ENCODE results near the gene CACNA1B. TPM values are rescaled to one million over a fixed set of nuclear protein-coding genes. Genes with fewer than 3 reads are reported as not detected.
"Not testable (repeated sequence)": the region's sequence is repeated elsewhere in the genome, so short reads cannot be mapped to it uniquely, and the experiment has no call there.

The CACNA1B gene
- total RNA-seq, 1 donor from 2014 or later, result under 0.01 TPM

DNA sequence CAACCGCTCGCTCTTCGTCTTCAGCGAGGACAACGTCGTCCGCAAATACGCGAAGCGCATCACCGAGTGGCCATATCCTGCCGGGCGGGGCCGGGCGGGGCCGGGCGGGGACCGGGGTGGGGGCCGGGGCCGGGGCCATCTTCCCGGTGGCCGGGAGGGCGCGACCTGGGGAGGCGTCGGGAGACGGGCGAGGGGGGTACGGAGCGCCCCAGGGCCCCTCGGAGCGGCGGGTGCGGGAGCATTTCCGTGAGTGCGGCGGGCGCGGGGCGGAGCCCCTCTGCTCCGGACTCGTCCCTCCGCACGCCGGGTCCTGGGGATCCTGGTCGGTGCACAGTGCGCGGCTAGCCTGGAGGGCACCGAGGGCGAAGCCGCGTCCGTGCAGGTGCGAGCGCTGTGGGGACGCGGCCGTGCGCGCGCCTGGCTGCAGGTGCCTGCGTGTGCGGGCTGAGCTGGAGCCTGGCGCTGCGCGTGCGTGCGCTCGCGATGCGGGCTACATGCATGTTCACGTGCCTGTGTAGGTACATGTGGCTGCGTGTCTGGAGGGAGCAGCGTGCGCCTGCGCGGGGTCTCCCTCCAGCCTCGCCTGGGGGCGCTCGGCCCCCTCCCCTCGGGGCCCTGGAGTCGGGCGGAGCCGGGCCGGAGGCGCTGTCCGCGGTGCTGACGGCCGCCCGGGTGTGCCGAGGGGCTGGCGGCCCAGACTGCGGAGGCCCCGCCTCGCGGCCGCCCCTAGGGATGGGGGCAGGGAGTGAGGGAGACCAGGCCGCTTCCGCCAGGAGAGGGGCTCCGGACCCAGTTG is 762 bp downstream of the CACNA1B start:
- Histone ChIP-seq H3K36me3 (ENCODE audit: control insufficient read depth in 3 of 3, insufficient read depth in 3 of 3, low read length in 3 of 3) (no peaks in the 10 kb centered on the region), H3K27me3 (ENCODE audit: control insufficient read depth in 3 of 3, insufficient read depth in 3 of 3, low read length in 3 of 3) (peaks cover 43 to 58% (median 49%) of the 10 kb centered on the region in 3 donors), H3K9ac (ENCODE audit: low read depth in 1 of 3, low read length in 3 of 3) (no peak overlapping the region), H3K27ac (ENCODE audit: low read depth, low read length) (no peak overlapping the region), H3K9me3 (ENCODE audit: control insufficient read depth in 3 of 3, low read length in 3 of 3) (peaks cover 0 to 3% (median 0%) of the 10 kb centered on the region in 3 donors), H3K4me3 (ENCODE audit: low read length in 3 of 3) (peak overlapping the region in 1 of 3 donors; percentile 22), H3K4me1 (ENCODE audit: control insufficient read depth in 3 of 3, insufficient read depth in 3 of 3, low read length in 3 of 3) (peaks cover 0 to 4% (median 4%) of the 10 kb centered on the region in 3 donors)

GRCh38 chr9:137879052-137879451 is 1.5 kb downstream of the CACNA1B start:
- Histone ChIP-seq H3K4me3 (ENCODE audit: low read length in 3 of 3) (no peak overlapping the region), H3K27me3 (ENCODE audit: control insufficient read depth in 3 of 3, insufficient read depth in 3 of 3, low read length in 3 of 3) (peaks cover 43 to 58% (median 47%) of the 10 kb centered on the region in 3 donors), H3K9ac (ENCODE audit: low read depth in 1 of 3, low read length in 3 of 3) (no peak overlapping the region)

GRCh38 chr9:137879566-137880150 is 2.1 kb downstream of the CACNA1B start:
- no peak overlapping the region for H3K4me3 ChIP-seq (ENCODE audit: low read length in 3 of 3)
- H3K9me3 ChIP-seq (ENCODE audit: control insufficient read depth in 3 of 3, low read length in 3 of 3), result peaks cover 0 to 3% (median 0%) of the 10 kb centered on the region in 3 donors
- peaks cover 42 to 57% (median 46%) of the 10 kb centered on the region in 3 donors for H3K27me3 ChIP-seq (ENCODE audit: control insufficient read depth in 3 of 3, insufficient read depth in 3 of 3, low read length in 3 of 3)
- H3K27ac ChIP-seq (ENCODE audit: low read depth, low read length), result no peak overlapping the region
- H3K36me3 ChIP-seq (ENCODE audit: control insufficient read depth in 3 of 3, insufficient read depth in 3 of 3, low read length in 3 of 3), result no peaks in the 10 kb centered on the region
- H3K4me1 ChIP-seq (ENCODE audit: control insufficient read depth in 3 of 3, insufficient read depth in 3 of 3, low read length in 3 of 3), result peaks cover 0 to 4% (median 4%) of the 10 kb centered on the region in 3 donors
- no peak overlapping the region for H3K9ac ChIP-seq (ENCODE audit: low read depth in 1 of 3, low read length in 3 of 3)

More at GRCh38 chr9:137879052-137879451, 1.5 kb downstream of the CACNA1B start:
- Histone ChIP-seq H3K27ac (ENCODE audit: low read depth, low read length) (no peak overlapping the region), H3K4me1 (ENCODE audit: control insufficient read depth in 3 of 3, insufficient read depth in 3 of 3, low read length in 3 of 3) (peaks cover 0 to 4% (median 4%) of the 10 kb centered on the region in 3 donors), H3K9me3 (ENCODE audit: control insufficient read depth in 3 of 3, low read length in 3 of 3) (peaks cover 0 to 3% (median 0%) of the 10 kb centered on the region in 3 donors), H3K36me3 (ENCODE audit: control insufficient read depth in 3 of 3, insufficient read depth in 3 of 3, low read length in 3 of 3) (no peaks in the 10 kb centered on the region)

- Histone ChIP-seq H3K9ac (ENCODE audit: low read depth in 1 of 3, low read length in 3 of 3) (no peak overlapping the region), H3K4me1 (ENCODE audit: control insufficient read depth in 3 of 3, insufficient read depth in 3 of 3, low read length in 3 of 3) (peaks cover 0 to 4% (median 4%) of the 10 kb centered on the region in 3 donors), H3K27ac (ENCODE audit: low read depth, low read length) (no peak overlapping the region), H3K36me3 (ENCODE audit: control insufficient read depth in 3 of 3, insufficient read depth in 3 of 3, low read length in 3 of 3) (no peaks in the 10 kb centered on the region), H3K27me3 (ENCODE audit: control insufficient read depth in 3 of 3, insufficient read depth in 3 of 3, low read length in 3 of 3) (peaks cover 35 to 51% (median 46%) of the 10 kb centered on the region in 3 donors), H3K9me3 (ENCODE audit: control insufficient read depth in 3 of 3, low read length in 3 of 3) (peaks cover 0 to 3% (median 0%) of the 10 kb centered on the region in 3 donors), H3K4me3 (ENCODE audit: low read length in 3 of 3) (no peak overlapping the region)
These were observed 2.8 kb downstream of the CACNA1B start for GRCh38 chr9:137880160-137880975.

- H3K27me3 ChIP-seq (ENCODE audit: control insufficient read depth in 3 of 3, insufficient read depth in 3 of 3, low read length in 3 of 3), result peaks cover 29 to 44% (median 44%) of the 10 kb centered on the region in 3 donors
- no peak overlapping the region for H3K27ac ChIP-seq (ENCODE audit: low read depth, low read length)
- H3K4me3 ChIP-seq (ENCODE audit: low read length in 3 of 3), result no peak overlapping the region
- H3K9ac ChIP-seq (ENCODE audit: low read depth in 1 of 3, low read length in 3 of 3), result no peak overlapping the region
- H3K9me3 ChIP-seq (ENCODE audit: control insufficient read depth in 3 of 3, low read length in 3 of 3), result no peaks in the 10 kb centered on the region
- peaks cover 0 to 4% (median 4%) of the 10 kb centered on the region in 3 donors for H3K4me1 ChIP-seq (ENCODE audit: control insufficient read depth in 3 of 3, insufficient read depth in 3 of 3, low read length in 3 of 3)
- H3K36me3 ChIP-seq (ENCODE audit: control insufficient read depth in 3 of 3, insufficient read depth in 3 of 3, low read length in 3 of 3), result no peaks in the 10 kb centered on the region
These were observed 3.5 kb downstream of the CACNA1B start for GRCh38 chr9:137880976-137881530.

GRCh38 chr9:137881591-137882505 is 4.3 kb downstream of the CACNA1B start:
- H3K36me3 ChIP-seq (ENCODE audit: control insufficient read depth in 3 of 3, insufficient read depth in 3 of 3, low read length in 3 of 3), result no peaks in the 10 kb centered on the region
- H3K27me3 ChIP-seq (ENCODE audit: control insufficient read depth in 3 of 3, insufficient read depth in 3 of 3, low read length in 3 of 3), result peaks cover 21 to 36% (median 36%) of the 10 kb centered on the region in 3 donors
- peaks cover 0 to 4% (median 4%) of the 10 kb centered on the region in 3 donors for H3K4me1 ChIP-seq (ENCODE audit: control insufficient read depth in 3 of 3, insufficient read depth in 3 of 3, low read length in 3 of 3)
- H3K4me3 ChIP-seq (ENCODE audit: low read length in 3 of 3), result no peak overlapping the region
- H3K9me3 ChIP-seq (ENCODE audit: control insufficient read depth in 3 of 3, low read length in 3 of 3), result no peaks in the 10 kb centered on the region
- H3K27ac ChIP-seq (ENCODE audit: low read depth, low read length), result no peak overlapping the region
- no peak overlapping the region for H3K9ac ChIP-seq (ENCODE audit: low read depth in 1 of 3, low read length in 3 of 3)

GRCh38 chr9:137882506-137882821 is 4.9 kb downstream of the CACNA1B start:
- H3K4me1 ChIP-seq (ENCODE audit: control insufficient read depth in 3 of 3, insufficient read depth in 3 of 3, low read length in 3 of 3), result peaks cover 0 to 4% (median 4%) of the 10 kb centered on the region in 3 donors
- no peak overlapping the region for H3K9ac ChIP-seq (ENCODE audit: low read depth in 1 of 3, low read length in 3 of 3)
- no peaks in the 10 kb centered on the region for H3K36me3 ChIP-seq (ENCODE audit: control insufficient read depth in 3 of 3, insufficient read depth in 3 of 3, low read length in 3 of 3)
- H3K27ac ChIP-seq (ENCODE audit: low read depth, low read length), result no peak overlapping the region
- H3K27me3 ChIP-seq (ENCODE audit: control insufficient read depth in 3 of 3, insufficient read depth in 3 of 3, low read length in 3 of 3), result peaks cover 16 to 31% (median 31%) of the 10 kb centered on the region in 3 donors
- H3K9me3 ChIP-seq (ENCODE audit: control insufficient read depth in 3 of 3, low read length in 3 of 3), result no peaks in the 10 kb centered on the region
- no peak overlapping the region for H3K4me3 ChIP-seq (ENCODE audit: low read length in 3 of 3)

GRCh38 chr9:137883977-137884376 is 6.4 kb downstream of the CACNA1B start:
- peaks cover 9 to 22% (median 22%) of the 10 kb centered on the region in 3 donors for H3K27me3 ChIP-seq (ENCODE audit: control insufficient read depth in 3 of 3, insufficient read depth in 3 of 3, low read length in 3 of 3)
- H3K9ac ChIP-seq (ENCODE audit: low read depth in 1 of 3, low read length in 3 of 3); H3K9me3 ChIP-seq (ENCODE audit: control insufficient read depth in 3 of 3, low read length in 3 of 3); H3K4me3 ChIP-seq (ENCODE audit: low read length in 3 of 3); H3K27ac ChIP-seq (ENCODE audit: low read depth, low read length); H3K4me1 ChIP-seq (ENCODE audit: control insufficient read depth in 3 of 3, insufficient read depth in 3 of 3, low read length in 3 of 3); H3K36me3 ChIP-seq (ENCODE audit: control insufficient read depth in 3 of 3, insufficient read depth in 3 of 3, low read length in 3 of 3): not testable (repeated sequence)

- peaks cover 3 to 17% (median 17%) of the 10 kb centered on the region in 3 donors for H3K27me3 ChIP-seq (ENCODE audit: control insufficient read depth in 3 of 3, insufficient read depth in 3 of 3, low read length in 3 of 3)
- not testable (repeated sequence) for H3K27ac ChIP-seq (ENCODE audit: low read depth, low read length); H3K36me3 ChIP-seq (ENCODE audit: control insufficient read depth in 3 of 3, insufficient read depth in 3 of 3, low read length in 3 of 3); H3K9me3 ChIP-seq (ENCODE audit: control insufficient read depth in 3 of 3, low read length in 3 of 3); H3K4me3 ChIP-seq (ENCODE audit: low read length in 3 of 3); H3K4me1 ChIP-seq (ENCODE audit: control insufficient read depth in 3 of 3, insufficient read depth in 3 of 3, low read length in 3 of 3); H3K9ac ChIP-seq (ENCODE audit: low read depth in 1 of 3, low read length in 3 of 3)
These were observed 7.0 kb downstream of the CACNA1B start for GRCh38 chr9:137884547-137884946.

All from skeletal muscle tissue (tissue), 4 donors.